ENCODE data around the gene SMG1. TPM values are rescaled to one million over a fixed set of nuclear protein-coding genes. Genes with fewer than 3 reads are reported as not detected.

The SMG1 gene
- total RNA-seq, 2 experiments from 2014 or later = 123 to 127 TPM

- DNase-seq (no peak), ATAC-seq (no peak)
- no peak overlapping the region for H3K4me3 Mint-ChIP-seq
- peaks cover 64% of the 10 kb centered on the region for H3K36me3 Mint-ChIP-seq (ENCODE audit: low read depth)
- ChIA-PET CTCF (interaction anchor here (0.9 to 10.6 kb wide), 5 partner anchors 10 to 164 kb away, joined by 3 to 142 read pairs (median 11); partner anchors contain the start of gene RPS15A), POLR2A (interaction anchor here (2.6 kb wide), 1 partner anchor 15 kb away, joined by 22 read pairs; the partner anchor contains the start of gene RPS15A)
- H3K27me3 Mint-ChIP-seq (ENCODE audit: low read depth) = no peaks in the 10 kb centered on the region
- H3K9me3 Mint-ChIP-seq (ENCODE audit: insufficient read depth) = no peaks in the 10 kb centered on the region
- peaks cover 47% of the 10 kb centered on the region for H3K4me1 Mint-ChIP-seq (ENCODE audit: low read depth)
- no peak overlapping the region for H3K27ac Mint-ChIP-seq
Measured at GRCh38 chr16:18805257-18805773, 120.9 kb downstream of the SMG1 start.

- ChIA-PET POLR2A (interaction anchor here (0.7 to 2.6 kb wide), 3 partner anchors 13 to 16 kb away, joined by 3 to 22 read pairs (median 4); partner anchors contain the start of gene RPS15A), CTCF (interaction anchor here (0.9 to 10.6 kb wide), 4 partner anchors 13 to 165 kb away, joined by 3 to 142 read pairs (median 68); partner anchors contain the start of gene RPS15A)
- no peak for DNase-seq
- Mint-ChIP-seq H3K27me3 (ENCODE audit: low read depth) (no peaks in the 10 kb centered on the region), H3K9me3 (ENCODE audit: insufficient read depth) (no peaks in the 10 kb centered on the region), H3K27ac (peak overlapping the region; percentile 89), H3K4me3 (no peak overlapping the region), H3K4me1 (ENCODE audit: low read depth) (peaks cover 55% of the 10 kb centered on the region), H3K36me3 (ENCODE audit: low read depth) (peaks cover 64% of the 10 kb centered on the region)
- no peak for ATAC-seq
Measured at GRCh38 chr16:18804540-18804939, 121.7 kb downstream of the SMG1 start.

- Mint-ChIP-seq H3K4me1 (ENCODE audit: low read depth) (peaks cover 60% of the 10 kb centered on the region), H3K27ac (peak overlapping the region; percentile 89), H3K4me3 (peak overlapping the region; percentile 53), H3K27me3 (ENCODE audit: low read depth) (no peaks in the 10 kb centered on the region), H3K9me3 (ENCODE audit: insufficient read depth) (no peaks in the 10 kb centered on the region), H3K36me3 (ENCODE audit: low read depth) (peaks cover 61% of the 10 kb centered on the region)
- DNase-seq = no peak
- CTCF ChIA-PET = interaction anchor here (0.9 to 10.6 kb wide), 5 partner anchors 13 to 165 kb away, joined by 3 to 142 read pairs (median 17); partner anchors contain the start of gene RPS15A
- no peak for ATAC-seq
- POLR2A ChIA-PET = interaction anchor here (0.6 to 2.6 kb wide), 5 partner anchors 14 to 147 kb away, joined by 3 to 22 read pairs (median 3); partner anchors contain the start of gene RPS15A
Measured at GRCh38 chr16:18803569-18804462, 122.4 kb downstream of the SMG1 start.

- DNase-seq (no peak), ATAC-seq (no peak)
- no peaks in the 10 kb centered on the region for H3K27me3 Mint-ChIP-seq (ENCODE audit: low read depth)
- H3K4me3 Mint-ChIP-seq = peak overlapping the region; percentile 89
- H3K27ac Mint-ChIP-seq = peak overlapping the region; percentile 98
- peaks cover 70% of the 10 kb centered on the region for H3K4me1 Mint-ChIP-seq (ENCODE audit: low read depth)
- no peaks in the 10 kb centered on the region for H3K9me3 Mint-ChIP-seq (ENCODE audit: insufficient read depth)
- H3K36me3 Mint-ChIP-seq (ENCODE audit: low read depth) = peaks cover 61% of the 10 kb centered on the region
- ChIA-PET CTCF (interaction anchor here (2.4 to 10.6 kb wide), 4 partner anchors 14 to 31 kb away, joined by 17 to 142 read pairs (median 72); partner anchors contain the start of gene RPS15A), POLR2A (interaction anchor here (1.3 to 6.5 kb wide), 2 partner anchors 14 to 44 kb away, joined by 6 to 189 read pairs; partner anchors contain the start of gene RPS15A)
Measured at GRCh38 chr16:18802767-18803343, 123.4 kb downstream of the SMG1 start.

- Mint-ChIP-seq H3K4me1 (ENCODE audit: low read depth) (peaks cover 75% of the 10 kb centered on the region), H3K36me3 (ENCODE audit: low read depth) (peaks cover 66% of the 10 kb centered on the region), H3K27me3 (ENCODE audit: low read depth) (no peaks in the 10 kb centered on the region), H3K4me3 (peak within 1 kb of the TSS; percentile 89), H3K27ac (peak within 1 kb of the TSS; percentile 98), H3K9me3 (ENCODE audit: insufficient read depth) (no peaks in the 10 kb centered on the region)
- ATAC-seq = peak; percentile 96
- ChIA-PET POLR2A (interaction anchor here (0.7 to 6.5 kb wide), 20 partner anchors 8 to 723 kb away, joined by 3 to 189 read pairs (median 4); partner anchors contain the start of genes CCP110, COQ7 and RPS15A), CTCF (interaction anchor here (0.7 to 10.6 kb wide), 20 partner anchors 8 to 284 kb away, joined by 3 to 142 read pairs (median 4); partner anchors contain the start of gene RPS15A)
- DNase-seq = peak; percentile 99
Measured at GRCh38 chr16:18801145-18801972, 124.8 kb downstream of the SMG1 start, which contains the start of gene ARL6IP1. TSS of gene ARL6IP1 (minus strand) at chr16:18801549. CDS start at chr16:18801466, 83 bp downstream.

GRCh38 chr16:18800775-18801144 lies 125.4 kb downstream of the SMG1 start:
- Mint-ChIP-seq H3K4me3 (peak overlapping the region; percentile 89), H3K36me3 (ENCODE audit: low read depth) (peaks cover 67% of the 10 kb centered on the region), H3K27ac (peak overlapping the region; percentile 98), H3K27me3 (ENCODE audit: low read depth) (no peaks in the 10 kb centered on the region), H3K4me1 (ENCODE audit: low read depth) (peaks cover 74% of the 10 kb centered on the region), H3K9me3 (ENCODE audit: insufficient read depth) (no peaks in the 10 kb centered on the region)
- ChIA-PET POLR2A (interaction anchor here (0.7 to 6.5 kb wide), 5 partner anchors 12 to 267 kb away, joined by 3 to 189 read pairs (median 4); partner anchors contain the start of genes COQ7 and RPS15A), CTCF (interaction anchor here (0.9 to 10.6 kb wide), 8 partner anchors 11 to 285 kb away, joined by 3 to 142 read pairs (median 12); partner anchors contain the start of gene RPS15A)
- no peak for DNase-seq
- no peak for ATAC-seq

- no peaks in the 10 kb centered on the region for H3K27me3 Mint-ChIP-seq (ENCODE audit: low read depth)
- DNase-seq (no peak), ATAC-seq (no peak)
- peak overlapping the region; percentile 89 for H3K4me3 Mint-ChIP-seq
- H3K4me1 Mint-ChIP-seq (ENCODE audit: low read depth) = peaks cover 69% of the 10 kb centered on the region
- CTCF ChIA-PET = interaction anchor here (2.1 to 10.6 kb wide), 4 partner anchors 11 to 169 kb away, joined by 11 to 142 read pairs (median 68); partner anchors contain the start of gene RPS15A
- no peaks in the 10 kb centered on the region for H3K9me3 Mint-ChIP-seq (ENCODE audit: insufficient read depth)
- peak overlapping the region; percentile 98 for H3K27ac Mint-ChIP-seq
- H3K36me3 Mint-ChIP-seq (ENCODE audit: low read depth) = peaks cover 70% of the 10 kb centered on the region
- POLR2A ChIA-PET = interaction anchor here (0.7 to 6.5 kb wide), 4 partner anchors 12 to 20 kb away, joined by 3 to 189 read pairs (median 4); partner anchors contain the start of gene RPS15A
Measured at GRCh38 chr16:18800293-18800692, 125.9 kb downstream of the SMG1 start.

GRCh38 chr16:18799500-18799899 lies 126.7 kb downstream of the SMG1 start:
- no peak for ATAC-seq
- POLR2A ChIA-PET = interaction anchor here (0.8 to 6.5 kb wide), 3 partner anchors 11 to 20 kb away, joined by 3 to 189 read pairs (median 4); partner anchors contain the start of gene RPS15A

GRCh38 chr16:18797746-18798145 lies 128.5 kb downstream of the SMG1 start:
- Mint-ChIP-seq H3K9me3 (ENCODE audit: insufficient read depth) (no peaks in the 10 kb centered on the region), H3K27me3 (ENCODE audit: low read depth) (no peaks in the 10 kb centered on the region), H3K4me1 (ENCODE audit: low read depth) (peaks cover 55% of the 10 kb centered on the region), H3K36me3 (ENCODE audit: low read depth) (peaks cover 75% of the 10 kb centered on the region), H3K27ac (peak overlapping the region; percentile 48), H3K4me3 (no peak overlapping the region)
- DNase-seq = no peak
- ChIA-PET POLR2A (interaction anchor here (6.5 kb wide), 1 partner anchor 9 kb away, joined by 189 read pairs; the partner anchor contains the start of gene RPS15A), CTCF (interaction anchor here (10.6 kb wide), 1 partner anchor 8 kb away, joined by 142 read pairs; the partner anchor contains the start of gene RPS15A)
- no peak for ATAC-seq

More at GRCh38 chr16:18799500-18799899, 126.7 kb downstream of the SMG1 start:
- Mint-ChIP-seq H3K27me3 (ENCODE audit: low read depth) (no peaks in the 10 kb centered on the region), H3K4me1 (ENCODE audit: low read depth) (peaks cover 61% of the 10 kb centered on the region), H3K36me3 (ENCODE audit: low read depth) (peaks cover 69% of the 10 kb centered on the region), H3K27ac (peak overlapping the region; percentile 37), H3K9me3 (ENCODE audit: insufficient read depth) (no peaks in the 10 kb centered on the region), H3K4me3 (peak overlapping the region; percentile 89)
- no peak for DNase-seq
- CTCF ChIA-PET = interaction anchor here (9.4 to 10.6 kb wide), 2 partner anchors 10 to 18 kb away, joined by 124 to 142 read pairs; partner anchors contain the start of gene RPS15A

- H3K27me3 Mint-ChIP-seq (ENCODE audit: low read depth) = no peaks in the 10 kb centered on the region
- peaks cover 83% of the 10 kb centered on the region for H3K36me3 Mint-ChIP-seq (ENCODE audit: low read depth)
- DNase-seq = no peak
- no peak for ATAC-seq
- H3K9me3 Mint-ChIP-seq (ENCODE audit: insufficient read depth) = no peaks in the 10 kb centered on the region
- peak overlapping the region; percentile 34 for H3K27ac Mint-ChIP-seq
- H3K4me3 Mint-ChIP-seq = no peak overlapping the region
- peaks cover 54% of the 10 kb centered on the region for H3K4me1 Mint-ChIP-seq (ENCODE audit: low read depth)
- ChIA-PET POLR2A (no interaction called here), CTCF (no interaction called here)
Measured at GRCh38 chr16:18796377-18796776, 129.8 kb downstream of the SMG1 start.
